H9 (cell line): ENCODE measurements around the gene ATP8A1. TPM values are rescaled to one million over a fixed set of nuclear protein-coding genes. Genes with fewer than 3 reads are reported as not detected.

Experiments used
- DNase-seq: peaks from one replicate; pipeline ENCODE4 v3.0.0-alpha.2; 2017
- H2AFZ ChIP-seq: one replicate; pipeline ENCODE4 v1.6.1; 2013; ENCODE audit warnings: mild to moderate bottlenecking, low read length, control low read depth, moderate library complexity
- H2AK5ac ChIP-seq: 2 replicates; pipeline ENCODE4 v1.6.1; 2013; ENCODE audit warnings: low read length, control low read depth, mixed read lengths; ENCODE audit not compliant: insufficient read length
- H2BK120ac ChIP-seq: one replicate; pipeline ENCODE4 v1.6.1; 2013; ENCODE audit warnings: low read depth, mild to moderate bottlenecking, low read length, control low read depth, inconsistent platforms; ENCODE audit not compliant: poor library complexity, severe bottlenecking
- H2BK12ac ChIP-seq: 2 replicates; pipeline ENCODE4 v1.6.1; 2013; ENCODE audit warnings: low read length, control low read depth, mixed read lengths, low read depth; ENCODE audit not compliant: insufficient read length
- H2BK15ac ChIP-seq: 2 replicates; pipeline ENCODE4 v1.6.1; 2013; ENCODE audit warnings: low read depth, low read length, control low read depth
- H2BK20ac ChIP-seq: one replicate; pipeline ENCODE4 v1.6.1; 2013; ENCODE audit warnings: low read depth, mild to moderate bottlenecking, low read length, control low read depth, inconsistent platforms; ENCODE audit not compliant: poor library complexity, severe bottlenecking
- H2BK5ac ChIP-seq: 2 replicates; pipeline ENCODE4 v1.6.1; 2013; ENCODE audit warnings: low read length, control low read depth, mixed read lengths; ENCODE audit not compliant: insufficient read length
- H3K14ac ChIP-seq: 2 replicates; pipeline ENCODE4 v1.6.1; 2013; ENCODE audit warnings: low read length, control low read depth; ENCODE audit not compliant: insufficient read depth
- H3K18ac ChIP-seq: 2 replicates; pipeline ENCODE4 v1.6.1; 2013; ENCODE audit warnings: low read depth, mild to moderate bottlenecking, mixed read lengths, low read length, control low read depth; ENCODE audit not compliant: insufficient read length
- H3K23ac ChIP-seq: 2 replicates; pipeline ENCODE4 v1.6.1; 2013; ENCODE audit warnings: low read length, control low read depth, mixed read lengths, low read depth; ENCODE audit not compliant: insufficient read length
- H3K23me2 ChIP-seq: 2 replicates; pipeline ENCODE4 v1.6.1; 2013; ENCODE audit warnings: low read depth, mild to moderate bottlenecking, mixed read lengths, low read length, control low read depth; ENCODE audit not compliant: insufficient read length, poor library complexity, severe bottlenecking
- H3K27ac ChIP-seq: 2 replicates; pipeline ENCODE4 v1.5.1; 2013; ENCODE audit warnings: low read length, control low read depth, mixed read lengths, low read depth; ENCODE audit not compliant: insufficient read length
- H3K27me3 ChIP-seq: 2 replicates; pipeline ENCODE4 v1.6.1; 2013; ENCODE audit warnings: low read length, control low read depth, inconsistent platforms; ENCODE audit not compliant: insufficient read depth
- H3K4ac ChIP-seq: 2 replicates; pipeline ENCODE4 v1.6.1; 2013; ENCODE audit warnings: low read depth, mild to moderate bottlenecking, control low read depth, inconsistent platforms, low read length, moderate library complexity
- H3K4me1 ChIP-seq: 2 replicates; pipeline ENCODE4 v1.6.1; 2013; ENCODE audit warnings: low read length, control low read depth, inconsistent platforms; ENCODE audit not compliant: insufficient read depth
- H3K4me2 ChIP-seq: 2 replicates; pipeline ENCODE4 v1.6.1; 2013; ENCODE audit warnings: low read length, control low read depth, mixed read lengths; ENCODE audit not compliant: insufficient read length, insufficient read depth
- H3K56ac ChIP-seq: 2 replicates; pipeline ENCODE4 v1.6.1; 2013; ENCODE audit warnings: low read depth, mild to moderate bottlenecking, mixed read lengths, low read length, control low read depth; ENCODE audit not compliant: insufficient read length
- H3K79me1 ChIP-seq: 2 replicates; pipeline ENCODE4 v1.6.1; 2013; ENCODE audit warnings: low read depth, mild to moderate bottlenecking, moderate library complexity, low read length, control low read depth, inconsistent platforms; ENCODE audit not compliant: insufficient read depth, poor library complexity, severe bottlenecking
- H3K79me2 ChIP-seq: 2 replicates; pipeline ENCODE4 v1.6.1; 2013; ENCODE audit warnings: low read length, control low read depth, inconsistent platforms; ENCODE audit not compliant: insufficient read depth
- H3K9ac ChIP-seq: 2 replicates; pipeline ENCODE4 v1.6.1; 2013; ENCODE audit warnings: low read length, control low read depth, mixed read lengths; ENCODE audit not compliant: insufficient read length; ENCODE audit errors: extremely low read depth
- H3K9me3 ChIP-seq: one replicate; pipeline ENCODE4 v1.6.1; 2013; ENCODE audit warnings: low read depth, low read length, inconsistent platforms; ENCODE audit not compliant: control insufficient read depth
- H3T11ph ChIP-seq: one replicate; pipeline ENCODE4 v1.6.1; 2013; ENCODE audit warnings: mild to moderate bottlenecking, low read length, control low read depth, inconsistent platforms
- H4K20me1 ChIP-seq: one replicate; pipeline ENCODE4 v1.6.1; 2013; ENCODE audit not compliant: control insufficient read depth, insufficient read length, insufficient read depth
- H4K5ac ChIP-seq: 2 replicates; pipeline ENCODE4 v1.6.1; 2013; ENCODE audit warnings: low read depth, mild to moderate bottlenecking, mixed read lengths, low read length, control low read depth; ENCODE audit not compliant: insufficient read length
- H4K8ac ChIP-seq: replicated peaks from 2 replicates; pipeline ENCODE4 v1.6.1; 2013; ENCODE audit warnings: low read length, control low read depth, mixed read lengths, low read depth; ENCODE audit not compliant: insufficient read length
- H4K91ac ChIP-seq: 2 replicates; pipeline ENCODE4 v1.6.1; 2013; ENCODE audit warnings: low read depth, mild to moderate bottlenecking, moderate library complexity, mixed read lengths, low read length, control low read depth; ENCODE audit not compliant: insufficient read length
- H3K27ac Mint-ChIP-seq, 3 experiments: 2 replicates in 2 of 3; 3 replicates in 1 of 3; pipeline ENCODE4 v1.8.0; 2020 to 2021; ENCODE audit warnings: mixed read lengths in 3 of 3, mild to moderate bottlenecking in 1 of 3, moderate library complexity in 1 of 3
- H3K27me3 Mint-ChIP-seq: 2 replicates; pipeline ENCODE4 v1.8.0; 2021; ENCODE audit warnings: low read depth, mild to moderate bottlenecking, moderate library complexity, mixed read lengths
- H3K36me3 Mint-ChIP-seq, 3 experiments: 2 replicates in 2 of 3; 3 replicates in 1 of 3; pipeline ENCODE4 v1.8.0; 2020 to 2021; ENCODE audit warnings: low read depth in 3 of 3, mixed read lengths in 3 of 3; ENCODE audit not compliant: insufficient read depth in 1 of 3
- H3K4me1 Mint-ChIP-seq, 2 experiments: 2 replicates each; pipeline ENCODE4 v1.8.0; 2020; ENCODE audit warnings: mixed read lengths in 2 of 2
- H3K4me3 Mint-ChIP-seq, 2 experiments: 2 replicates in 1 of 2; 3 replicates in 1 of 2; pipeline ENCODE4 v1.8.0; 2020 to 2021; ENCODE audit warnings: mild to moderate bottlenecking in 2 of 2, mixed read lengths in 2 of 2, moderate library complexity in 1 of 2
- H3K9me3 Mint-ChIP-seq, 2 experiments: 2 replicates in 1 of 2; 3 replicates in 1 of 2; pipeline ENCODE4 v1.8.0; 2020; ENCODE audit warnings: mild to moderate bottlenecking in 2 of 2, mixed read lengths in 2 of 2, moderate library complexity in 1 of 2
- WGBS: extraction: QIAGEN DNeasy Blood & Tissue Kit; methylation state at CpG from one replicate; pipeline ENCODE4 v1.1.7; 2013; ENCODE audit warnings: missing lambda C conversion rate, low lambda C conversion rate, mixed read lengths; ENCODE audit not compliant: insufficient read length; ENCODE audit errors: extremely low coverage; 5-methylcytosine and 5-hydroxymethylcytosine counted together
- total RNA-seq: library from RNA; stranded (reverse); gene quantifications from 2 replicates; pipeline ENCODE4 v1.2.1, GENCODE V29; 2021
- TF ChIP-seq, protein P1 (sequence below): fragments of 200-600 bp; sonication (generic); conservative IDR thresholded peaks from 3 replicates; pipeline ENCODE4 v1.8.0; 2021; ENCODE audit warnings: antibody characterized with exemption, mild to moderate bottlenecking

The ATP8A1 gene
- total RNA-seq, 1 experiment from 2014 or later = 5.1 TPM

DNA sequence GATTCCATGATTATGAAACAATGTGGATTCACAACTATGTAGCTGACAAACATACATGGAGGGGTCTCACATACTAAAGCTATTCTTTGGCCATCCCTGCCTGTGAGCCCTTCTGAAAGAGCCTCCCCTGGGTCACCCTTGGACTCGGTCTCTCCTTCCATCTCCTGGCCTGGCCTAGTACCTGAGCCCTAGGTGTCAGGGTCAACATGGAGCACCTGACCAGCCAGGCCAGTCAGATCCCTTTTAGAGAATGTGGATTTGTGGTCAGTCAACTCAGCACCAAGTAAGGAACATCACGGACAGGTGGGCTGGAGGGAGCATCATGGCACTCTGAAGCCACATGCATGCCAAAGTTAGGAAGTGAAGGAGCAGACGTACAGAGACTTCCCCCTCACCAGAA, 16.3 kb downstream of the ATP8A1 start:
- Histone ChIP-seq H4K20me1 (no peaks in the 10 kb centered on the region), H3K27ac (no peak overlapping the region), H3K4ac (no peak overlapping the region), H3K56ac (no peak overlapping the region), H4K91ac (no peak overlapping the region), H2BK120ac (no peak overlapping the region), H4K8ac (no peak overlapping the region), H3K18ac (no peak overlapping the region), H3K14ac (no peak overlapping the region; the same call in 1 of the 2 replicates), H2BK20ac (no peak overlapping the region), H2AFZ (no peak overlapping the region), H3K27me3 (no peaks in the 10 kb centered on the region), H2BK5ac (no peak overlapping the region), H3K4me2 (no peak overlapping the region), H3T11ph (no peak overlapping the region), H3K9me3 (no peaks in the 10 kb centered on the region), H2BK15ac (no peak overlapping the region), H2AK5ac (no peak overlapping the region), H3K9ac (no peak overlapping the region), H3K79me2 (no peaks in the 10 kb centered on the region), H2BK12ac (no peak overlapping the region), H3K23ac (no peak overlapping the region), H3K23me2 (no peaks in the 10 kb centered on the region), H3K4me1 (no peaks in the 10 kb centered on the region; the same call in 1 of the 2 replicates), H4K5ac (no peak overlapping the region), H3K79me1 (no peaks in the 10 kb centered on the region)
- H3K27ac Mint-ChIP-seq = peak overlapping the region in 1 of 3 experiments; percentile 27; a peak in 3 of 7 replicates
- no peaks in the 10 kb centered on the region for H3K36me3 Mint-ChIP-seq
- no peak overlapping the region for H3K4me3 Mint-ChIP-seq
- WGBS = no CpG with 5 or more reads among the region's 3 CpGs
- no peaks in the 10 kb centered on the region for H3K9me3 Mint-ChIP-seq
- H3K27me3 Mint-ChIP-seq = no peaks in the 10 kb centered on the region
- no peak for DNase-seq
- TF ChIP-seq, protein P1, sequence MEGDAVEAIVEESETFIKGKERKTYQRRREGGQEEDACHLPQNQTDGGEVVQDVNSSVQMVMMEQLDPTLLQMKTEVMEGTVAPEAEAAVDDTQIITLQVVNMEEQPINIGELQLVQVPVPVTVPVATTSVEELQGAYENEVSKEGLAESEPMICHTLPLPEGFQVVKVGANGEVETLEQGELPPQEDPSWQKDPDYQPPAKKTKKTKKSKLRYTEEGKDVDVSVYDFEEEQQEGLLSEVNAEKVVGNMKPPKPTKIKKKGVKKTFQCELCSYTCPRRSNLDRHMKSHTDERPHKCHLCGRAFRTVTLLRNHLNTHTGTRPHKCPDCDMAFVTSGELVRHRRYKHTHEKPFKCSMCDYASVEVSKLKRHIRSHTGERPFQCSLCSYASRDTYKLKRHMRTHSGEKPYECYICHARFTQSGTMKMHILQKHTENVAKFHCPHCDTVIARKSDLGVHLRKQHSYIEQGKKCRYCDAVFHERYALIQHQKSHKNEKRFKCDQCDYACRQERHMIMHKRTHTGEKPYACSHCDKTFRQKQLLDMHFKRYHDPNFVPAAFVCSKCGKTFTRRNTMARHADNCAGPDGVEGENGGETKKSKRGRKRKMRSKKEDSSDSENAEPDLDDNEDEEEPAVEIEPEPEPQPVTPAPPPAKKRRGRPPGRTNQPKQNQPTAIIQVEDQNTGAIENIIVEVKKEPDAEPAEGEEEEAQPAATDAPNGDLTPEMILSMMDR = no peak
- peaks cover 11 to 15% of the 10 kb centered on the region in 2 experiments; a peak in 3 of 4 replicates for H3K4me1 Mint-ChIP-seq
